GM23248 (cell line): ENCODE data around the gene HSF2BP. TPM values are rescaled to one million over a fixed set of nuclear protein-coding genes. Genes with fewer than 3 reads are reported as not detected.

Experiments used
- DNase-seq: peaks from one replicate; pipeline ENCODE4 v3.0.0-alpha.2; 2015
- H2AFZ ChIP-seq: fragments of 200-600 bp; sonication (generic); 2 replicates; pipeline ENCODE4 v1.6.1; 2016; ENCODE audit warnings: antibody characterized with exemption
- H3F3A ChIP-seq: fragments of 200-600 bp; sonication (generic); 2 replicates; pipeline ENCODE4 v1.6.1; 2016; ENCODE audit warnings: mild to moderate bottlenecking, antibody characterized with exemption, mixed run types; ENCODE audit not compliant: insufficient read depth
- H3K27ac ChIP-seq: fragments of 200-600 bp; sonication (generic); 2 replicates; pipeline ENCODE4 v1.5.1; 2016; ENCODE audit warnings: mild to moderate bottlenecking
- H3K27me3 ChIP-seq: fragments of 200-600 bp; sonication (generic); replicated peaks from 2 replicates; pipeline ENCODE4 v1.6.1; 2016; ENCODE audit warnings: mild to moderate bottlenecking; ENCODE audit not compliant: insufficient read depth
- H3K36me3 ChIP-seq: fragments of 200-600 bp; sonication (generic); 2 replicates; pipeline ENCODE4 v1.6.1; 2016; ENCODE audit warnings: low read depth, mild to moderate bottlenecking
- H3K4me1 ChIP-seq: fragments of 200-600 bp; sonication (generic); 2 replicates; pipeline ENCODE4 v1.6.1; 2016; ENCODE audit warnings: mild to moderate bottlenecking; ENCODE audit not compliant: insufficient read depth
- H3K4me2 ChIP-seq: fragments of 200-600 bp; sonication (generic); one replicate; pipeline ENCODE4 v1.6.1; 2016; ENCODE audit warnings: mild to moderate bottlenecking; ENCODE audit not compliant: unreplicated experiment
- H3K4me3 ChIP-seq: fragments of 200-600 bp; sonication (generic); 2 replicates; pipeline ENCODE4 v1.5.1; 2016; ENCODE audit warnings: mild to moderate bottlenecking
- H3K79me2 ChIP-seq: fragments of 200-600 bp; sonication (generic); 2 replicates; pipeline ENCODE4 v1.6.1; 2016; ENCODE audit warnings: mild to moderate bottlenecking; ENCODE audit not compliant: insufficient read depth
- H3K9ac ChIP-seq: fragments of 200-600 bp; sonication (generic); 2 replicates; pipeline ENCODE4 v1.6.1; 2016; ENCODE audit warnings: mild to moderate bottlenecking
- H3K9me2 ChIP-seq: fragments of 200-600 bp; sonication (generic); 2 replicates; pipeline ENCODE4 v1.6.1; 2016; ENCODE audit warnings: mixed run types, mild to moderate bottlenecking, moderate library complexity; ENCODE audit not compliant: insufficient read depth
- H3K9me3 ChIP-seq: fragments of 200-600 bp; sonication (generic); one replicate; pipeline ENCODE4 v1.6.1; 2017; ENCODE audit warnings: low read depth
- H4K20me1 ChIP-seq: fragments of 200-600 bp; sonication (generic); 2 replicates; pipeline ENCODE4 v1.6.0; 2016; ENCODE audit not compliant: insufficient read depth
- EZH2 ChIP-seq: fragments of 200-600 bp; sonication (generic); IDR thresholded peaks from 2 replicates; pipeline ENCODE4 v1.6.1; 2018; ENCODE audit warnings: antibody characterized with exemption, mild to moderate bottlenecking; ENCODE audit not compliant: insufficient read depth, poor library complexity, severe bottlenecking
- EZH2phosphoT487 ChIP-seq: fragments of 200-600 bp; sonication (generic); IDR thresholded peaks from 2 replicates; pipeline ENCODE4 v1.6.1; 2018; ENCODE audit warnings: antibody characterized with exemption, moderate library complexity, mild to moderate bottlenecking, low read depth; ENCODE audit not compliant: insufficient read depth
- WGBS, 2 experiments: methylation state at CpG; one replicate each; pipeline ENCODE4 v1.1.6; 2015 to 2017; ENCODE audit warnings: low lambda C conversion rate in 2 of 2, low coverage in 1 of 2; ENCODE audit errors: missing lambda C conversion rate in 2 of 2; 5-methylcytosine and 5-hydroxymethylcytosine counted together
- in situ Hi-C: fragments of 300-500 bp; cut with MboI; formaldehyde crosslinking; loops from 2 replicates; pipeline ENCODE4 v1.15.0; 2020
- polyA plus RNA-seq: library from polyadenylated mRNA; unstranded; fragments of >200 nt; fragmentation: Nextera tagmentation; extraction: Ambion mirVana; gene quantifications from 2 replicates; pipeline ENCODE4 v1.2.1, GENCODE V29; 2016
- total RNA-seq: library from RNA; depleted of rRNA; stranded (reverse); fragments of >200 nt; shearing (Covaris generic); gene quantifications from 2 replicates; pipeline ENCODE4 v1.2.3, GENCODE V29; 2014

HSF2BP gene
- total and polyA plus RNA-seq, 2 experiments from 2014 or later = 1.6 to 4.8 TPM

GRCh38 chr21:43675871-43676270 is 16.6 kb upstream of the HSF2BP start:
- Histone ChIP-seq H3K27ac (no peak overlapping the region), H3K9me3 (no peaks in the 10 kb centered on the region), H3F3A (no peaks in the 10 kb centered on the region), H3K4me2 (no peak overlapping the region), H3K9me2 (no peaks in the 10 kb centered on the region), H3K36me3 (peaks cover 23% of the 10 kb centered on the region), H3K27me3 (no peaks in the 10 kb centered on the region), H3K79me2 (peaks cover 25% of the 10 kb centered on the region; the same call in 1 of the 2 replicates), H3K9ac (no peak overlapping the region), H4K20me1 (no peaks in the 10 kb centered on the region), H3K4me3 (no peak overlapping the region), H3K4me1 (no peaks in the 10 kb centered on the region), H2AFZ (no peak overlapping the region)
- 96 to 98% methylated on average over 3 of the region's 3 CpGs for WGBS, 2 experiments
- no peak for TF ChIP-seq EZH2
- TF ChIP-seq EZH2phosphoT487 = no peak
- in situ Hi-C loops = no loop called here
- no peak for DNase-seq

DNA sequence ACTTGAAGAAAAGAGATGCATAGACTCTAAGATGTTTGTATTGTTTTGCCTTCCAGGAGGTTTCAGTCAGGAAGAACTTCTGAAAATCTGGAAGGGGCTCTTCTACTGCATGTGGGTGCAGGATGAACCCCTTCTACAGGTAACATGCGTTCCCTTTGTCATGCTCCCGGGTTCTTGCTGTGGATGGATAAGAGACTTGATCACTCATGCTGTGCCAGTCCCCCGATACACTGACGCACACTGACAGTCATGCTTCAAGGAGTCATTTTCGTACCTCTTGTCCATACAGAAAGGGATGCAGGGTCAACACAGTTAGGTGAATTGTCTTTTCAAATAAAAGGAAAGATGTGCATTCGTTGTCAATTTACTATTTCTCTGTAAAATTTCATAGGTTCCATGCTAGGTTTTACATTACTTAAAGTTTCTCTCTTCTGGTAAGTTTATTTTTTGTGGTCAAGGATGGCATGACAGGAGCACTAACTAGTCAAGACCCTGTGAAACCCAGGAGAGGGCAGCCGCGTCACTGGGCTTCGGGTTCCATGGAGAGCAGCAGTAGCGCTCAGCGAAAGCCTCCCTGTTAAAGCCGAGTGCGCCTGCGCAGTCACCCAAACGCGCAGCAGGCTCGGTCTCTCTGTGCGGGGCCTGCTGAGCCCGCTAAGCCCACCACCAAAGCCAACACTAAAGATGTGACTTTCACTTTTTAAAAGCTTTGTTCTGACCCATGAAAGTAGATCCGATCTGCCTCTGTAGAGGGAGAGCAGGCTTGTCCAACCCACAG is 10.7 kb upstream of the HSF2BP start:
- Histone ChIP-seq H4K20me1 (no peaks in the 10 kb centered on the region), H3K4me1 (no peaks in the 10 kb centered on the region), H3K4me3 (no peak overlapping the region), H3K27me3 (no peaks in the 10 kb centered on the region), H3K9me2 (no peaks in the 10 kb centered on the region), H3K79me2 (peaks cover 61% of the 10 kb centered on the region), H2AFZ (no peak overlapping the region), H3K4me2 (no peak overlapping the region), H3K27ac (no peak overlapping the region), H3F3A (no peaks in the 10 kb centered on the region), H3K9me3 (no peaks in the 10 kb centered on the region), H3K36me3 (peaks cover 16% of the 10 kb centered on the region), H3K9ac (no peak overlapping the region)
- in situ Hi-C loops = no loop called here
- TF ChIP-seq EZH2 = no peak
- no peak for TF ChIP-seq EZH2phosphoT487
- DNase-seq = no peak
- 92% methylated on average over 20 of the region's 20 CpGs for WGBS, 2 experiments

DNA sequence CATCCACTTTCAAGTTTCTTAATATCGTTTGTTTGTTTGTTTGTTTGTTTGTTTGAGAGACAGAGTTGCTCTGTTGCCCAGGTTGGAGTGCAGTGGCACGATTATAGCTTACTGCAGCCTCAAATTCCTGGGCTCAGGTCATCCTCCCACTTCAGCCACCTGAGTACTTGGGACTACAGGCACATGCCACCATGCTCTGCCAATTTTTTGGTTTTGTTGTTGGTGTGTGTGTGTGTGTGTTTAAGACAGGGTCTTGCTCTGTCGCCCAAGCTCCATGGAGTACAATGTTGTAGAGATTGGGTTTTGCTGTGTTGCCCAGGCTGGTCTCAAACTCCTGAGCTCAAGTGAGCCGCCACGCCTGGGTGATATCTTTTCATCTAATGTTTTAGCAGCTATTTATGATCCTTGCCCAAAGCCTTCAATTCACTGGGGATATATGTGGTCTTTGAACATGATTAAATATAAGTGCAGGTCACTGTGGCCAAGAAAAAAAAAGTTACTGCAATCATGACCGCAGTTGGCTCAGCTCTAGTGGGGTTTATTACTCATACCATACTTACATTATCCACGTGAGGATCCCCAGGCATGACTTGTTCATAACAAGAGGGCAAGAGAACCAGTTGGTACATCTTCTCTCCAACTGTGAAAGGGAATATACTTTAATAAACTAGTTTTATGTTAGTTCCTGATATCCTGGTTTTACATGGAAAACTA is 8.1 kb upstream of the HSF2BP start:
- no peak overlapping the region for H3K9ac ChIP-seq
- in situ Hi-C loops = no loop called here
- H3K9me3 ChIP-seq = no peaks in the 10 kb centered on the region
- no peak overlapping the region for H2AFZ ChIP-seq
- TF ChIP-seq EZH2phosphoT487 (no peak), EZH2 (no peak)
- H3K27me3 ChIP-seq = no peaks in the 10 kb centered on the region
- H3K79me2 ChIP-seq = peaks cover 88% of the 10 kb centered on the region
- no peaks in the 10 kb centered on the region for H3K9me2 ChIP-seq
- H3F3A ChIP-seq = no peaks in the 10 kb centered on the region
- WGBS, 2 experiments = 80 to 85% methylated on average over 7 of the region's 7 CpGs
- peak; percentile 72 for DNase-seq
- no peaks in the 10 kb centered on the region for H3K4me1 ChIP-seq
- H3K4me2 ChIP-seq = no peak overlapping the region
- H4K20me1 ChIP-seq = no peaks in the 10 kb centered on the region
- no peak overlapping the region for H3K27ac ChIP-seq
- peaks cover 7% of the 10 kb centered on the region for H3K36me3 ChIP-seq
- H3K4me3 ChIP-seq = no peak overlapping the region

- no peaks in the 10 kb centered on the region for H4K20me1 ChIP-seq
- H3K79me2 ChIP-seq = peaks cover 100% of the 10 kb centered on the region
- no peak overlapping the region for H3K9ac ChIP-seq
- no peak overlapping the region for H3K27ac ChIP-seq
- no peaks in the 10 kb centered on the region for H3K27me3 ChIP-seq
- TF ChIP-seq EZH2phosphoT487 = no peak
- TF ChIP-seq EZH2 = no peak
- H3K4me2 ChIP-seq = no peak overlapping the region
- no peaks in the 10 kb centered on the region; the same call in 1 of the 2 replicates for H3K36me3 ChIP-seq
- H3K9me3 ChIP-seq = no peaks in the 10 kb centered on the region
- 96 to 97% methylated on average over 4 of the region's 4 CpGs for WGBS, 2 experiments
- DNase-seq = no peak
- in situ Hi-C loops = no loop called here
- H3F3A ChIP-seq = no peaks in the 10 kb centered on the region
- peaks cover 3% of the 10 kb centered on the region; the same call in 1 of the 2 replicates for H3K4me1 ChIP-seq
- H3K4me3 ChIP-seq = no peak overlapping the region
- no peaks in the 10 kb centered on the region for H3K9me2 ChIP-seq
- no peak overlapping the region for H2AFZ ChIP-seq
These were observed 6.6 kb upstream of the HSF2BP start for GRCh38 chr21:43665879-43666278.
